ENCODE results near the gene MTUS2.

DNA sequence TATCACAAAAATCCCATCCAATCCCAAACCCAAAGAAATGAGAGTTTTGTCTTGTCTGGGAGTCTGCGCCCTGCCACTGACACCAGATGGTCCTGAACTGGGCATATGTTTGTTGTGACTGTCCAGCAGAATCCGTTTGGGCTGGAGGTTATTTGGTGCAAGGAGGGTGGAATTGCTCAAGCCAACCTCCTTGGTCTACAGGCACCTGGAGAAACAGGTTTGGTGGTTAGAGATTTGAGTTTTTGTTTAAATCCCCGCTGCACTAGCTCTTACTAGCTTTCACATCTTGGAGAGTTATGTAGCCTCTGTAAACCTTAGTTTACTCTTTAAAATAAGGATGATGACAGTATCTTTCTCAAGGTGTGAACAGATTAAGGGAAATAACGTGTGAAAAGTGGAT is 673.7 kb downstream of the MTUS2 start:
- no peak for TF ChIP-seq EZH2 (IDR thresholded peaks at IDR 0.05; ENCODE audit: borderline replicate concordance, low read length)
- TF ChIP-seq, protein P1, sequence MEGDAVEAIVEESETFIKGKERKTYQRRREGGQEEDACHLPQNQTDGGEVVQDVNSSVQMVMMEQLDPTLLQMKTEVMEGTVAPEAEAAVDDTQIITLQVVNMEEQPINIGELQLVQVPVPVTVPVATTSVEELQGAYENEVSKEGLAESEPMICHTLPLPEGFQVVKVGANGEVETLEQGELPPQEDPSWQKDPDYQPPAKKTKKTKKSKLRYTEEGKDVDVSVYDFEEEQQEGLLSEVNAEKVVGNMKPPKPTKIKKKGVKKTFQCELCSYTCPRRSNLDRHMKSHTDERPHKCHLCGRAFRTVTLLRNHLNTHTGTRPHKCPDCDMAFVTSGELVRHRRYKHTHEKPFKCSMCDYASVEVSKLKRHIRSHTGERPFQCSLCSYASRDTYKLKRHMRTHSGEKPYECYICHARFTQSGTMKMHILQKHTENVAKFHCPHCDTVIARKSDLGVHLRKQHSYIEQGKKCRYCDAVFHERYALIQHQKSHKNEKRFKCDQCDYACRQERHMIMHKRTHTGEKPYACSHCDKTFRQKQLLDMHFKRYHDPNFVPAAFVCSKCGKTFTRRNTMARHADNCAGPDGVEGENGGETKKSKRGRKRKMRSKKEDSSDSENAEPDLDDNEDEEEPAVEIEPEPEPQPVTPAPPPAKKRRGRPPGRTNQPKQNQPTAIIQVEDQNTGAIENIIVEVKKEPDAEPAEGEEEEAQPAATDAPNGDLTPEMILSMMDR (conservative IDR thresholded peaks at IDR 0.05 in 1 of 2, IDR thresholded peaks at IDR 0.05 in 1 of 2; ENCODE audit: extremely low read depth in 1 of 2, insufficient read depth in 1 of 2, low read depth in 1 of 2, low read length in 2 of 2), result no peak

All from mammary epithelial cell (primary cell).